ENCODE results near the gene KIF13A. TPM values are rescaled to one million over a fixed set of nuclear protein-coding genes. Genes with fewer than 3 reads are reported as not detected.
"Not testable (repeated sequence)": the region's sequence is repeated elsewhere in the genome, so short reads cannot be mapped to it uniquely, and the experiment has no call there.

KIF13A gene
- total and polyA plus RNA-seq, 4 donors, result 14.2 to 97.4 (median 31.7) TPM

GRCh38 chr6:18019539-18020534, 32.4 kb upstream of the KIF13A start:
- no peak for TF ChIP-seq CTCF (IDR thresholded peaks at IDR 0.05; ENCODE audit: control extremely low read depth, extremely low read depth)
- Histone ChIP-seq H3K4me3 (peak overlapping the region; percentile 24), H3K9me3 (ENCODE audit: control insufficient read depth in 4 of 4, insufficient read depth in 3 of 4, low read length in 3 of 4) (no peaks in the 10 kb centered on the region), H3K27ac (ENCODE audit: low read depth in 1 of 2, low read length in 1 of 2) (no peak overlapping the region), H3K27me3 (ENCODE audit: control insufficient read depth in 3 of 3, insufficient read depth in 3 of 3, low read length in 2 of 3) (no peaks in the 10 kb centered on the region), H3K4me1 (ENCODE audit: control insufficient read depth in 5 of 5, insufficient read depth in 5 of 5, low read length in 5 of 5) (peaks cover 0 to 6% (median 2%) of the 10 kb centered on the region in 5 donors), H3K9ac (ENCODE audit: insufficient read depth in 1 of 2, low read length in 2 of 2) (no peak overlapping the region), H3K36me3 (ENCODE audit: control insufficient read depth in 4 of 4, insufficient read depth in 4 of 4, low read length in 4 of 4) (no peaks in the 10 kb centered on the region)
- ATAC-seq (ENCODE audit: insufficient read depth, low FRiP score) (peak; percentile 11), DNase-seq (peak in 2 of 3 donors; percentile 32 to 35)
- WGBS, 2 donors, result 61 to 85% methylated on average over 75 of the region's 75 CpGs

GRCh38 chr6:18019133-18019532, 31.7 kb upstream of the KIF13A start:
- not testable (repeated sequence) for H3K36me3 ChIP-seq (ENCODE audit: control insufficient read depth in 4 of 4, insufficient read depth in 4 of 4, low read length in 4 of 4); H3K4me1 ChIP-seq (ENCODE audit: control insufficient read depth in 5 of 5, insufficient read depth in 5 of 5, low read length in 5 of 5); H3K4me3 ChIP-seq; ATAC-seq (ENCODE audit: insufficient read depth, low FRiP score); H3K9me3 ChIP-seq (ENCODE audit: control insufficient read depth in 4 of 4, insufficient read depth in 3 of 4, low read length in 3 of 4); H3K9ac ChIP-seq (ENCODE audit: insufficient read depth in 1 of 2, low read length in 2 of 2); DNase-seq; H3K27me3 ChIP-seq (ENCODE audit: control insufficient read depth in 3 of 3, insufficient read depth in 3 of 3, low read length in 2 of 3); H3K27ac ChIP-seq (ENCODE audit: low read depth in 1 of 2, low read length in 1 of 2)
- WGBS, 2 donors, result 82 to 83% methylated on average over 4 of the region's 4 CpGs

- DNase-seq, result no peak
- no peaks in the 10 kb centered on the region for H3K9me3 ChIP-seq (ENCODE audit: control insufficient read depth in 4 of 4, insufficient read depth in 3 of 4, low read length in 3 of 4)
- H3K4me1 ChIP-seq (ENCODE audit: control insufficient read depth in 5 of 5, insufficient read depth in 5 of 5, low read length in 5 of 5), result peaks cover 0 to 2% (median 0%) of the 10 kb centered on the region in 5 donors
- no peaks in the 10 kb centered on the region for H3K27me3 ChIP-seq (ENCODE audit: control insufficient read depth in 3 of 3, insufficient read depth in 3 of 3, low read length in 2 of 3)
- H3K36me3 ChIP-seq (ENCODE audit: control insufficient read depth in 4 of 4, insufficient read depth in 4 of 4, low read length in 4 of 4), result no peaks in the 10 kb centered on the region
- no peak overlapping the region for H3K4me3 ChIP-seq
- no peak for ATAC-seq (ENCODE audit: insufficient read depth, low FRiP score)
- H3K27ac ChIP-seq (ENCODE audit: low read depth in 1 of 2, low read length in 1 of 2), result no peak overlapping the region
- WGBS, 2 donors, result 61 to 83% methylated on average over 5 of the region's 5 CpGs
- no peak for TF ChIP-seq CTCF (IDR thresholded peaks at IDR 0.05; ENCODE audit: control extremely low read depth, extremely low read depth)
- no peak overlapping the region for H3K9ac ChIP-seq (ENCODE audit: insufficient read depth in 1 of 2, low read length in 2 of 2)
Measured at GRCh38 chr6:18016698-18017097, 29.3 kb upstream of the KIF13A start.

GRCh38 chr6:18016133-18016532, 28.7 kb upstream of the KIF13A start:
- no peak for TF ChIP-seq CTCF (IDR thresholded peaks at IDR 0.05; ENCODE audit: control extremely low read depth, extremely low read depth)
- no peak overlapping the region for H3K4me3 ChIP-seq
- no peak overlapping the region for H3K9ac ChIP-seq (ENCODE audit: insufficient read depth in 1 of 2, low read length in 2 of 2)
- no peak overlapping the region for H3K27ac ChIP-seq (ENCODE audit: low read depth in 1 of 2, low read length in 1 of 2)
- H3K27me3 ChIP-seq (ENCODE audit: control insufficient read depth in 3 of 3, insufficient read depth in 3 of 3, low read length in 2 of 3), result no peaks in the 10 kb centered on the region
- ATAC-seq (ENCODE audit: insufficient read depth, low FRiP score) (no peak), DNase-seq (no peak)
- H3K4me1 ChIP-seq (ENCODE audit: control insufficient read depth in 5 of 5, insufficient read depth in 5 of 5, low read length in 5 of 5), result peaks cover 0 to 2% (median 0%) of the 10 kb centered on the region in 5 donors
- H3K9me3 ChIP-seq (ENCODE audit: control insufficient read depth in 4 of 4, insufficient read depth in 3 of 4, low read length in 3 of 4), result no peaks in the 10 kb centered on the region
- H3K36me3 ChIP-seq (ENCODE audit: control insufficient read depth in 4 of 4, insufficient read depth in 4 of 4, low read length in 4 of 4), result no peaks in the 10 kb centered on the region
